CD4-positive, alpha-beta T cell (primary cell): Measurements from ENCODE around the gene FYN. TPM values are rescaled to one million over a fixed set of nuclear protein-coding genes. Genes with fewer than 3 reads are reported as not detected.

Source experiments
- ATAC-seq: fragments of 200-7000 bp; cut with Tn5 transposase; one replicate; pipeline ENCODE4 v1.10.0; 2022; ENCODE audit warnings: mild to moderate bottlenecking; ENCODE audit not compliant: poor library complexity
- CTCF ChIA-PET: fragments of 350-600 bp; sonication (Branson Sonifier 250); formaldehyde crosslinking; loops from one replicate; lab custom pipeline; 2021; ENCODE audit warnings: antibody characterized with exemption, inconsistent platforms; lab: Charles Lee
- POLR2A ChIA-PET: fragments of 350-600 bp; sonication (Branson Sonifier 250); formaldehyde crosslinking; loops from one replicate; lab custom pipeline; 2021; ENCODE audit warnings: antibody characterized with exemption, inconsistent platforms; lab: Charles Lee
- DNase-seq, 14 experiments: peaks; one replicate each; pipeline ENCODE4 v3.0.0-alpha.2; 2013 to 2020; ENCODE audit warnings: mixed read lengths in 2 of 14
- H3K27ac ChIP-seq, 2 donors: one replicate each; pipeline versions ENCODE4 v1.5.1 to v1.7.0; 2013; ENCODE audit warnings: low read length in 2 of 2, low read depth in 1 of 2, mild to moderate bottlenecking in 1 of 2
- H3K27me3 ChIP-seq, 2 experiments: 1 replicate in 1 of 2; 2 replicates in 1 of 2; pipeline versions ENCODE4 v1.6.1 to v1.7.0; 2013; ENCODE audit warnings: low read length in 2 of 2, control low read depth in 1 of 2, mild to moderate bottlenecking in 1 of 2, moderate library complexity in 1 of 2; ENCODE audit not compliant: insufficient read depth in 2 of 2, control insufficient read depth in 1 of 2
- H3K36me3 ChIP-seq: one replicate; pipeline ENCODE4 v1.6.1; 2013; ENCODE audit warnings: low read length, control low read depth; ENCODE audit not compliant: insufficient read depth
- H3K4me1 ChIP-seq: one replicate; pipeline ENCODE4 v1.6.1; 2013; ENCODE audit warnings: low read length, control low read depth; ENCODE audit not compliant: insufficient read depth
- H3K4me3 ChIP-seq: one replicate; pipeline ENCODE4 v1.5.1; 2013; ENCODE audit warnings: mild to moderate bottlenecking, low read length, moderate library complexity
- H3K9me3 ChIP-seq, 2 experiments: 1 replicate in 1 of 2; 2 replicates in 1 of 2; pipeline versions ENCODE4 v1.6.1 to v1.7.0; 2013; ENCODE audit warnings: low read length in 2 of 2, mild to moderate bottlenecking in 2 of 2, control low read depth in 1 of 2, moderate library complexity in 1 of 2; ENCODE audit not compliant: control insufficient read depth in 1 of 2, insufficient read depth in 1 of 2
- H3K27ac Mint-ChIP-seq: one replicate; pipeline ENCODE4 v1.8.0; 2020; ENCODE audit warnings: mixed read lengths
- H3K27me3 Mint-ChIP-seq: one replicate; pipeline ENCODE4 v1.8.0; 2021; ENCODE audit warnings: mixed read lengths
- H3K36me3 Mint-ChIP-seq: one replicate; pipeline ENCODE4 v1.8.0; 2021; ENCODE audit warnings: low read depth, mixed read lengths
- H3K4me1 Mint-ChIP-seq: one replicate; pipeline ENCODE4 v1.8.0; 2021; ENCODE audit warnings: low read depth, mixed read lengths
- H3K4me3 Mint-ChIP-seq: one replicate; pipeline ENCODE4 v1.8.0; 2020; ENCODE audit warnings: mild to moderate bottlenecking, mixed read lengths
- H3K9me3 Mint-ChIP-seq: one replicate; pipeline ENCODE4 v1.8.0; 2020; ENCODE audit warnings: mixed read lengths
- intact Hi-C, 2 experiments: fragments of 100-400 bp; cut with DNase I in 1 of 2; cut with micrococcal nuclease in 1 of 2; formaldehyde crosslinking; loops; one replicate each; pipeline versions ENCODE4 v1.15.1 to v1.9.0; 2023 to 2025; cut with DNase I, micrococcal nuclease
- total RNA-seq, 174 experiments: library from RNA in 2 of 174; stranded (reverse) in 2 of 174; gene quantifications; one replicate each; pipeline ENCODE4 v1.2.3 and lab custom pipeline; 2021 to 2026
- TF ChIP-seq, protein P1 (sequence below): fragments of 200-600 bp; IDR thresholded peaks from one replicate; pipeline ENCODE4 v1.8.0; 2022; ENCODE audit warnings: antibody characterized with exemption, mild to moderate bottlenecking

The FYN gene
- total RNA-seq, 2 experiments from 2014 or later: 419 TPM

DNA sequence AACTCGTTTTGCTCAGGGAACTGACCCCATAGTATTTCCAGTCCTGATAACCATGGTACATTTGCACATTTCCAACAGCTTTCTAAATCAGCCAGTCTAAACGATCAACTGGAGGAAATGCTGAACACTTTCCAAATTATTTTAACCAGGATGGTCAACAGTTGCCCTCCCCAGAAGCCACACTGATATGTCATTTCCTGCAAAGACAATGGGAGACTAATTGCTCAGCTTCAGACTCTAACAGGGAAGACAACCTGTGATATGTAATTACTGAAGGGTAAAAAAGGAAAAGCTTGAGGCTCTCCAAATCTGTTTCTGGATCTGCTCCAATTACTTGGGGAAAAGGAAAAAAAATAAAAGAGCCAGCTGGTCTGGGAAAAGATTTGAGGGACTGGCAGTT is 88.8 kb downstream of the FYN start:
- POLR2A ChIA-PET: interaction anchor here (1.0 to 1.6 kb wide), 3 partner anchors 25 to 89 kb away, joined by 3 to 5 read pairs (median 3); partner anchors contain the start of gene FYN
- peaks cover 59% of the 10 kb centered on the region for H3K36me3 Mint-ChIP-seq
- Histone ChIP-seq H3K27ac (no peak overlapping the region), H3K9me3 (no peaks in the 10 kb centered on the region), H3K4me1 (peaks cover 62% of the 10 kb centered on the region), H3K4me3 (no peak overlapping the region), H3K36me3 (peaks cover 23% of the 10 kb centered on the region), H3K27me3 (no peaks in the 10 kb centered on the region)
- DNase-seq (no peak), ATAC-seq (no peak)
- TF ChIP-seq, protein P1, sequence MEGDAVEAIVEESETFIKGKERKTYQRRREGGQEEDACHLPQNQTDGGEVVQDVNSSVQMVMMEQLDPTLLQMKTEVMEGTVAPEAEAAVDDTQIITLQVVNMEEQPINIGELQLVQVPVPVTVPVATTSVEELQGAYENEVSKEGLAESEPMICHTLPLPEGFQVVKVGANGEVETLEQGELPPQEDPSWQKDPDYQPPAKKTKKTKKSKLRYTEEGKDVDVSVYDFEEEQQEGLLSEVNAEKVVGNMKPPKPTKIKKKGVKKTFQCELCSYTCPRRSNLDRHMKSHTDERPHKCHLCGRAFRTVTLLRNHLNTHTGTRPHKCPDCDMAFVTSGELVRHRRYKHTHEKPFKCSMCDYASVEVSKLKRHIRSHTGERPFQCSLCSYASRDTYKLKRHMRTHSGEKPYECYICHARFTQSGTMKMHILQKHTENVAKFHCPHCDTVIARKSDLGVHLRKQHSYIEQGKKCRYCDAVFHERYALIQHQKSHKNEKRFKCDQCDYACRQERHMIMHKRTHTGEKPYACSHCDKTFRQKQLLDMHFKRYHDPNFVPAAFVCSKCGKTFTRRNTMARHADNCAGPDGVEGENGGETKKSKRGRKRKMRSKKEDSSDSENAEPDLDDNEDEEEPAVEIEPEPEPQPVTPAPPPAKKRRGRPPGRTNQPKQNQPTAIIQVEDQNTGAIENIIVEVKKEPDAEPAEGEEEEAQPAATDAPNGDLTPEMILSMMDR: no peak
- CTCF ChIA-PET: interaction anchor here (1.2 to 1.3 kb wide), 2 partner anchors 9 to 55 kb away, joined by 3 read pairs; no protein-coding TSS in a partner anchor
- intact Hi-C loops: no loop called here
- no peaks in the 10 kb centered on the region for H3K9me3 Mint-ChIP-seq
- peak overlapping the region; percentile 84 for H3K27ac Mint-ChIP-seq
- peaks cover 62% of the 10 kb centered on the region for H3K4me1 Mint-ChIP-seq
- H3K27me3 Mint-ChIP-seq: no peaks in the 10 kb centered on the region
- H3K4me3 Mint-ChIP-seq: no peak overlapping the region

DNA sequence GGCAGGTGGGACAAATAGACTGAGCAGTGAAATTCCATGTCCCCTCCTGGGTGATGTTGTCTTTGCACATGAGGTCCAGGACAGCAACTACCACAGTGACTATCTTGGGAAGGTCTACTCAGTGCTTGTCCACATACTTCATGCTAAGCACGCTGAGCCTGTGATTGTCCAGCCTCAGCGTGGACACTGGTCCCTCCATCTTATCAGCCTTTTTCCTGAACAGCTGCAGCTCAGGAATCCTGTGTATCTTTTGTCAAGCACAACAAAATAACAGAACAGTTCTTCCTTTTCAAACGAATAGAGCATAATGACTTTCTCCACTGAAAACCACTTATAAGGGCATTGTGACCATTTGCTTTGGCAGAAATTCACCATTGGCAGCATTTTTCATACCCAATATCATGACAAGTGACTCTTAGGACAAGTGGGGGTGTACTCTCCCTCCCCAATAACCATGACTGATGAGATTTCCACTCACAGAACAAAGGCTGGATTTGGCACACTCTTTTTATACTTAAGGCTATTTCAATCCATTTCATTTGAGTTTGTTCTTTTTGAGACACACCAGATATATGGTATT is 90.3 kb downstream of the FYN start:
- peaks cover 64% of the 10 kb centered on the region for H3K4me1 ChIP-seq
- H3K27ac Mint-ChIP-seq: peak overlapping the region; percentile 84
- CTCF ChIA-PET: interaction anchor here (0.8 to 1.5 kb wide), 3 partner anchors 9 to 73 kb away, joined by 3 to 6 read pairs (median 4); no protein-coding TSS in a partner anchor
- H3K9me3 ChIP-seq: no peaks in the 10 kb centered on the region
- TF ChIP-seq, protein P1: no peak
- POLR2A ChIA-PET: interaction anchor here (1.1 to 1.7 kb wide), 5 partner anchors 9 to 190 kb away, joined by 3 to 4 read pairs (median 3); no protein-coding TSS in a partner anchor
- H3K4me1 Mint-ChIP-seq: peaks cover 77% of the 10 kb centered on the region
- DNase-seq (no peak), ATAC-seq (no peak)
- H3K27me3 ChIP-seq: no peaks in the 10 kb centered on the region
- H3K9me3 Mint-ChIP-seq: no peaks in the 10 kb centered on the region
- peaks cover 74% of the 10 kb centered on the region for H3K36me3 Mint-ChIP-seq
- peaks cover 32% of the 10 kb centered on the region for H3K36me3 ChIP-seq
- H3K27ac ChIP-seq: no peak overlapping the region
- no peaks in the 10 kb centered on the region for H3K27me3 Mint-ChIP-seq
- no peak overlapping the region for H3K4me3 ChIP-seq
- intact Hi-C loops: no loop called here
- H3K4me3 Mint-ChIP-seq: no peak overlapping the region

GRCh38 chr6:111782192-111782809 is 91.0 kb downstream of the FYN start:
- Histone ChIP-seq H3K36me3 (peaks cover 26% of the 10 kb centered on the region), H3K27ac (no peak overlapping the region), H3K9me3 (no peaks in the 10 kb centered on the region), H3K4me3 (no peak overlapping the region), H3K27me3 (no peaks in the 10 kb centered on the region), H3K4me1 (peaks cover 71% of the 10 kb centered on the region)
- TF ChIP-seq, protein P1: no peak
- Mint-ChIP-seq H3K36me3 (peaks cover 81% of the 10 kb centered on the region), H3K4me3 (no peak overlapping the region), H3K27me3 (no peaks in the 10 kb centered on the region), H3K4me1 (peaks cover 83% of the 10 kb centered on the region), H3K9me3 (no peaks in the 10 kb centered on the region), H3K27ac (peak overlapping the region; percentile 84)
- DNase-seq: no peak
- intact Hi-C loops: no loop called here
- ATAC-seq: no peak
- POLR2A ChIA-PET: interaction anchor here (0.9 to 1.7 kb wide), 7 partner anchors 13 to 191 kb away, joined by 3 to 4 read pairs (median 4); no protein-coding TSS in a partner anchor
- CTCF ChIA-PET: interaction anchor here (0.8 to 1.5 kb wide), 5 partner anchors 12 to 72 kb away, joined by 3 to 6 read pairs (median 3); no protein-coding TSS in a partner anchor
